Left lobe of liver (tissue), 2 donors: Measurements from ENCODE around the gene YTHDF2. TPM values are rescaled to one million over a fixed set of nuclear protein-coding genes. Genes with fewer than 3 reads are reported as not detected.

Experiments used
- ATAC-seq: fragments of 200-7000 bp; cut with Tn5 transposase; one replicate; pipeline ENCODE4 v1.9.1; 2020; ENCODE audit warnings: mild to moderate bottlenecking, moderate library complexity
- DNase-seq: peaks from one replicate; pipeline ENCODE4 v3.0.0-alpha.2; 2020; ENCODE audit warnings: low spot score
- total RNA-seq: library from RNA; stranded (reverse); gene quantifications from one replicate; pipeline ENCODE4 v1.2.1, GENCODE V29; 2021
- donor health status: DM: no; HTN: no; CAD: no; lungs with moderate emphysema.
- donor health status: DM: no; HTN: yes; CAD: no.

YTHDF2 gene
- total RNA-seq, 1 donor from 2014 or later = 23.1 TPM

DNA sequence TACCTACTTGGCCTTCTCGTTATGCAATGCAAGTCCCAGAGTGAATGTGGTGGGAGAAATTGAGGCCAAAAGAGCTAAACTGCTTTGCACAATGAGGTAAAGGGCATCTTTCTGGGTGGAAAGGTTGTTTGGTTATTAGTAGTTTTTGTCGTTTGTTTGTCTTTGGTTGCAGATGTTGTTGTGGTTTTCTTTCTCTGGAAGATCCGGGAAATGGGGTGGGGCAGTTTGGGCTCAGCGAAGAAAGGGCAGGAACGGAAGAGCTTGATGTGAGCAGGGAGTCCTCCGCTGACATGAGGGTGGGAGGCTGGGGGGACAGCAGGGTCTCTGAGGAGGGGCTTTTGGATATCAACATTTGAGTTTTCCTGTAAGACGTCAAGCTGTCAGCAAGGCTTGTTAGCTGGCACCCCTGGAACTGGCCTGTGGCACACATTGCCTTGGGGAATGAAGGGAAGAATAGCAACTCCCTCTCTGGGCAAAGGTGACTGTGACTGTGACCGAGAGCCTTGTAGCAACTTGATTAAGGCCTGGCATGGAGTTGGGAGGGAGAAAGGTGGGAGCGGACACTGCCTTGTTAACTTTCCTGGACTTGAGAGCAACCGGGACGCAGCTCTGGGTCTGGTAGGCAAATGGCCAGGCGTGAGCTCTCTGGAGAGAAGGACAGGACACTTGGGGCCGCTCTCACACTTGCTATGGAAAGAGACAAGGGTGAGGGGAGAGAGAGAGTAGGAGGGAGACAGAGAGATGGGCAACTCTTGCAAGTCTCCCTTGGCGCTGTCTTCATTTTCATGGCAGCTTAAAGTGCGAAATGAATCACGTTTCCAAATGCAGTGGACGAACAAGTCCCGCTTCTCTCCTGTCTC, 59.8 kb downstream of the YTHDF2 start:
- ATAC-seq = no peak
- DNase-seq = no peak

GRCh38 chr1:28800324-28800723, 63.6 kb downstream of the YTHDF2 start:
- no peak for ATAC-seq

GRCh38 chr1:28801461-28801860, 64.7 kb downstream of the YTHDF2 start:
- no peak for DNase-seq
- ATAC-seq = no peak

More at GRCh38 chr1:28800324-28800723, 63.6 kb downstream of the YTHDF2 start:
- DNase-seq = no peak

- DNase-seq (no peak), ATAC-seq (no peak)
Measured at GRCh38 chr1:28803051-28803450, 66.3 kb downstream of the YTHDF2 start.

- DNase-seq (no peak), ATAC-seq (no peak)
Measured at GRCh38 chr1:28803662-28804061, 66.9 kb downstream of the YTHDF2 start.

DNA sequence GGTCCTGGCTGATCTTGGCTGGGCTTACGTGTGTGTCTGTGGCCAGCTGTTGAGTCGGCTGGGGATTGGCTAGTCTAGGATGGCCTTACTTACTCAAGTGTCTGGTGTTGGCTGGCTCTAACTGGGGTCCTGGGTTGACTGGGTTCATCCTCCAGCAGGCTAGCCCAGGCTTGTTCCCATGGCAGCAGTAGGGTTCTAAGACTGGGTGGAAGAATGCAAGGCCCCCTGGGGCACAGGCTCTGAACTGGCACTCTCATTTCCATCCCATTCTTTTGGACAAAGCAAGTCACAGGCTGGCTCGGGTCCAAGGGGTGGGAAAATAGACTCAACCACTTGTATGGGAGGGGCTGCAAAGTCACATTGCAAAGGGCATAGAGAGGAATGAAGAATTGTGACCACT, 67.3 kb downstream of the YTHDF2 start:
- DNase-seq = no peak
- ATAC-seq = no peak

DNA sequence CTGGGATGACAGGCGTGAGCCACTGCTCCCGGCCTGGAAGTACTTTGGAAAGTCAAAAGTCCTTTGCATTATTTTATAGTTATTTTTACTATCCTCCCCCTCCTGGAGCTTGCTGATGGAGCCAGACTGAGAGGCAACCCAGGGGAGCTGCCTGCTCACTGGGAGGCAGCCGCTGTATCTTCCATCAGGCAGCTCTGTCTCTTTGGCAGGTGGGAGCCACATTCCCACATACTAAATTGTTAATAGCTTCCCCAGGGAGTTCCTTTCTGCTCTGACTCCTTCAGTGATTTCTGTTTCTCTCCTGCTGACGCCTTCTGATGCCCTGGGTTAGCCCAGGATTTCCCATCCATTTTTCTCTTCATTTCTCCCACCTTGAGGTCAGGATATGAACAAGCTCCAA, 70.3 kb downstream of the YTHDF2 start:
- ATAC-seq = no peak
- DNase-seq = no peak

DNA sequence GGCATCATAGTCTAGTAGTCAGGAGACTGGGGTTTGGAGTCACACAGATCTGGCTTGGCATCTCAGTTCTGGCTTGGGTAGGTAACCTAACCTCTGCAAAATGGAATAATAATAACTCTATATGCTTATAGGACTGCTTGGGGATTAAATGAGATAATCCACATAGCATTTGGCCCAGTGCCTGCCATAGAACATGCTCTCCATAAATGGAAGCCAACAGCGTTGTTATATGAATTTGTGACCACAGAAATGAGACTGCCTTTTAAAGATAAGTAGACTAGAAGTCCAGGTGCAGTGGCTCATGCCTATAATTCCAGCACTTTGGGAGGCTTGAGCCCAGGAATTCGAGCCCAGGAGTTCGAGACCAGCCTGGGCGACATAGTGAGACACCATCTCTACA, 71.2 kb downstream of the YTHDF2 start:
- ATAC-seq (no peak), DNase-seq (no peak)

- DNase-seq = no peak
- ATAC-seq = no peak
Measured at GRCh38 chr1:28811369-28811765, 74.6 kb downstream of the YTHDF2 start.

DNA sequence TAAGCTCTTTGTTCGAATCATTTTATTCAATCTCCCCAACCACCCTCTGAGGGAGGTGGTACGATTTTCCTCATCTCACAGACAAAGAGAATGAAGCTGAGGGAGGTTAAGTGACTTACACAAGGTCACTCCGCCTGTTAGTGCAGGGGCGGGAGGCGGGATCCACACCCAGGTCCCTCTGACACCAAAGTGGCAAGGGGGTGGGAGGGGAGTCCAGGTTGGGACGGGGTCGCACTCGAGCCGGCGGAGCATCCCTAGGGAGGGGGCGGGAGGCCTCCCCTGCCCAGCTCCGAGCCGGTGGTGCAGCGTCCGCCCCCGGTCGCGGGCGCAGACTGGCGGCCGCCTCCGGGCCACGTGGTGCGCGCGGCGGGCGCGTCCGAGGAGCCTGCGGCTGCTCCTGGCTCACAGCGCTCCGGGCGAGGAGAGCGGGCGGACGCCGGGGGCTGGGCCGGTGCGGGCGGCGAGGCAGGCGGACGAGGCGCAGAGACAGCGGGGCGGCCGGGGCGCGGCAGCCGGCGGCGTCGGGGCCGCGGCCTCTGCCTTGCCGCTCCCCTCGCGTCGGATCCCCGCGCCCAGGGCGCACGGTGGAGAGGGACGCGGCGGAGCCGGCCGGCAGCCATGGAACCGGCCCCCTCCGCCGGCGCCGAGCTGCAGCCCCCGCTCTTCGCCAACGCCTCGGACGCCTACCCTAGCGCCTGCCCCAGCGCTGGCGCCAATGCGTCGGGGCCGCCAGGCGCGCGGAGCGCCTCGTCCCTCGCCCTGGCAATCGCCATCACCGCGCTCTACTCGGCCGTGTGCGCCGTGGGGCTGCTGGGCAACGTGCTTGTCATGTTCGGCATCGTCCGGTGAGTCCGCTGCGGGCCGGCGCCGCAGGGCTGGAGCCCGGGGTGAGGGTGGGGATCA, 75.3 kb downstream of the YTHDF2 start, which contains the start of gene OPRD1:
Gene OPRD1, plus strand, starts transcription at position 405 of the 903 bp plus-strand sequence. Its CDS starts 214 bp downstream, at position 619.
- no peak for ATAC-seq
- no peak for DNase-seq

- no peak for DNase-seq
- ATAC-seq = no peak
Measured at GRCh38 chr1:28812669-28813468, 76.1 kb downstream of the YTHDF2 start.

DNA sequence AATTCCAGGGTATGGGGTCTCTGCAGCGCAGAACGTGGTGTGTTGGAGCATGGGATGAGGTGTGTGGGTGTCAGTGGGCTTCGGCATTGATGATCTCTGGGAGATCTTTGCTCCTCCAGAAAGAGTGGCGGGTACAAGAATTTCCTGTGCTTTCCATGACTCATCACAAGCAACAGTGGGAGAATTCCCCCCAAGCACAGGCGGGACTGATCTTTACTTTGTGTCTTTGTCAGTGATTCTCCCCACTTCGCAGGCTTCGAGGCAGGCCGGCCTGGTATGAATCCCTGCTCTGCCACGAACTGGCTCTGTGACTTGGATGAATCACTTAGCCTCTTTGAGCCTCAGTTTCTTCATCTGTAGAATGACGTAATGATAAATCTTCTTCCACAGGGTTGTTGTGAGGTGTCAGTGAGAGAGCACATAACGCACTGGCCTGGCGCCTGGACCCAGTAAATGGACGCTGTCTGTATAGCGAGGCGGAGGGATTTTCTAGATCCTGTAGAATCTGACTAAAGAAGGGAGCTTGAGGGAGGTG, 77.3 kb downstream of the YTHDF2 start:
- ATAC-seq (no peak), DNase-seq (no peak)

DNA sequence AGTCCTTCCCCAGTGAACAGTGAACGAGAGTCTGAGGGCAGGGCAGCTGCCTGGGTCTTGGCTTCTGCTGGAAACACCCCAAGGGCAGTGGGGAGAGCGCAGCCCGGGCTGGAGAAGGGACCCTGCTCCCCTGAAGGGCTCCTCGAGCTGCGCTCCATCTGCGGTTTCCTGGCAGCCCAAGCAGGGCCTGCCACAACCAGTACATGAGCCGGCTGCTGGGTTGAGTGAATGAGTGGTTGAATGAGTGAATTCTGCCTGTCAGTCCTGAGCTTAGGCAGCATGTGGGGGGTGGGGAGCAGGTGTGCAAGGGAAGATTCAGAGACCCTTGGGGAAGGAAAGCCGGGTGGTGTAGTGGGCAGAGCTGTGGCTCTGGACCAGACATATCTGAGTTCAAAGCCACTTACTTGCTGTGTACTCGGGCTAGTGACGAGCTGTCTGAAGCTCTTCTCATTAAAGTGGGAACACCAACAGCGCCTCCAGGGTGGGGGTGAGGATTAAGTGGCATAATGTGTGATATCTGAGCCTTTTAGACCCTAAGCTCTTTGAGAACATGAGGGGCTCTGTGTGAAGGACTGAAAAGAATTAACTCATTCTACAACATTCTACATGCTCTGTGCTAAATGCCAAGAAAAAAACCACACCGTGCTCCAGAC, 78.9 kb downstream of the YTHDF2 start:
- ATAC-seq (no peak), DNase-seq (no peak)

GRCh38 chr1:28817133-28817532, 80.4 kb downstream of the YTHDF2 start:
- no peak for DNase-seq
- ATAC-seq = no peak

DNA sequence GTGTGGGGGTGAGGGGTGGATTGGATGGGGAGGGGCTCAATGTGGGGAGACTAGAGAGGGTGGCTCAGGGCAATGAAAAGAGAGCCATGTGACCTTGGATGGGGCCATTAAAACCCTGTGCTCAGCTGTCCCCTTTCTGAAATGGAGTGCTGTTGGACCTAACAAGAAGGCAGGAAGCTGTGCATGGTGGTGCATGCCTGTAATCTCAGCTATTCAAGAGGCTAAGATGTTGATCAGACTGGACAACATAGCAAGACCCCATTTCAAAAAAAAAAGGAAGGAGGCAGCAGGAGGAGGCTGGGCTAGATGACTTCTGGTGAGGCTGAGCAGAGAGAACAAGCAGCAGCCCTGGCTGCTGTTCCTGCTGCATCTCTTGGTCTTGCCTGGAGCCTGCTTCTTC, 82.3 kb downstream of the YTHDF2 start:
- no peak for ATAC-seq
- DNase-seq = no peak

Other genes with a start within 250 kb of the YTHDF2 start
- gene RCC1, start 230.9 kb upstream of the YTHDF2 start, total RNA-seq = 19.3 TPM
- 8.3 TPM for gene TRNAU1AP, start 183.9 kb upstream of the YTHDF2 start, total RNA-seq
- gene RAB42, start 144.7 kb upstream of the YTHDF2 start, total RNA-seq = 0.75 TPM
- 8.4 TPM for gene TAF12, start 93.9 kb upstream of the YTHDF2 start, total RNA-seq
- not detected for gene RNU11, start 88.3 kb upstream of the YTHDF2 start, total RNA-seq
- gene GMEB1, start 68.2 kb upstream of the YTHDF2 start, total RNA-seq = 3.3 TPM
- not detected for gene OPRD1, start 75.2 kb downstream of the YTHDF2 start, total RNA-seq
- 35.6 TPM for gene EPB41, start 177.6 kb downstream of the YTHDF2 start, total RNA-seq